Measurements from ENCODE around the gene CFAP74. TPM values are rescaled to one million over a fixed set of nuclear protein-coding genes. Genes with fewer than 3 reads are reported as not detected.
A peak's percentile ranks its signal among the peaks of the same experiment; 100 is the strongest.

Gene CFAP74
- total RNA-seq, 1 donor from 2014 or later, result 0.35 TPM

DNA sequence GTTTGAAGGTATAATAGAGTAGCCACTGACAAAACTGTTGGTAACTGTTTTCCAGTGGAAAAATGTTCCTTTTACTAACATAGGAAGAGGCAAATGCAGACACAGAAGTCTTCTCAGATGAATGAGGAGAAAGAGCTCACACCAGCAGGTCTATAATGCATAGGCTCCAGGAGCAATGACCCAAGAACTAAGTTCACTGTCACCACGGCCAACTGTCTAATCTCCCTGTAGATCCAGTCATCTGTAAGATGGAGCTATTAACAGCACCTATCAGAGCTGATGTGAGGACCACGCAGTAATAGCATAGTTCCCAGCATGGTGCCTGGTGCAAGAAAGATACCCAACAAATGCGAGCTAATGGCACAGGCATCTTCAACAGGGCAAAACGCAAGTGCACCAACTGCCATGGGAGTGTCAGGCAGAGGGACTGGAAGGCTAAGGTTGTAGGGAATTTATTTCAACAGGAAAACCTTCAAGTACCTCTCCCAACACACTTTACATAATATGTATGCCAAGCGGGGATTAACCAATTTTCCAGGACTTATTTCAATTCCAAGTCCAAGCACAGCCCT lies 125.6 kb downstream of the CFAP74 start:
- H3K4me1 ChIP-seq, result peaks cover 71% of the 10 kb centered on the region
- no peak overlapping the region for H3K4me3 ChIP-seq
- no peaks in the 10 kb centered on the region for H3K27me3 ChIP-seq
- H3K27ac ChIP-seq, result no peak overlapping the region
- ATAC-seq (no peak), DNase-seq (no peak)
- H3K9me3 ChIP-seq, result no peaks in the 10 kb centered on the region
- TF ChIP-seq, protein P1, sequence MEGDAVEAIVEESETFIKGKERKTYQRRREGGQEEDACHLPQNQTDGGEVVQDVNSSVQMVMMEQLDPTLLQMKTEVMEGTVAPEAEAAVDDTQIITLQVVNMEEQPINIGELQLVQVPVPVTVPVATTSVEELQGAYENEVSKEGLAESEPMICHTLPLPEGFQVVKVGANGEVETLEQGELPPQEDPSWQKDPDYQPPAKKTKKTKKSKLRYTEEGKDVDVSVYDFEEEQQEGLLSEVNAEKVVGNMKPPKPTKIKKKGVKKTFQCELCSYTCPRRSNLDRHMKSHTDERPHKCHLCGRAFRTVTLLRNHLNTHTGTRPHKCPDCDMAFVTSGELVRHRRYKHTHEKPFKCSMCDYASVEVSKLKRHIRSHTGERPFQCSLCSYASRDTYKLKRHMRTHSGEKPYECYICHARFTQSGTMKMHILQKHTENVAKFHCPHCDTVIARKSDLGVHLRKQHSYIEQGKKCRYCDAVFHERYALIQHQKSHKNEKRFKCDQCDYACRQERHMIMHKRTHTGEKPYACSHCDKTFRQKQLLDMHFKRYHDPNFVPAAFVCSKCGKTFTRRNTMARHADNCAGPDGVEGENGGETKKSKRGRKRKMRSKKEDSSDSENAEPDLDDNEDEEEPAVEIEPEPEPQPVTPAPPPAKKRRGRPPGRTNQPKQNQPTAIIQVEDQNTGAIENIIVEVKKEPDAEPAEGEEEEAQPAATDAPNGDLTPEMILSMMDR (IDR thresholded peaks at IDR 0.05), result no peak
- H3K36me3 ChIP-seq, result peaks cover 15% of the 10 kb centered on the region
- intact Hi-C loops (cut with DNase I), result no loop called here

DNA sequence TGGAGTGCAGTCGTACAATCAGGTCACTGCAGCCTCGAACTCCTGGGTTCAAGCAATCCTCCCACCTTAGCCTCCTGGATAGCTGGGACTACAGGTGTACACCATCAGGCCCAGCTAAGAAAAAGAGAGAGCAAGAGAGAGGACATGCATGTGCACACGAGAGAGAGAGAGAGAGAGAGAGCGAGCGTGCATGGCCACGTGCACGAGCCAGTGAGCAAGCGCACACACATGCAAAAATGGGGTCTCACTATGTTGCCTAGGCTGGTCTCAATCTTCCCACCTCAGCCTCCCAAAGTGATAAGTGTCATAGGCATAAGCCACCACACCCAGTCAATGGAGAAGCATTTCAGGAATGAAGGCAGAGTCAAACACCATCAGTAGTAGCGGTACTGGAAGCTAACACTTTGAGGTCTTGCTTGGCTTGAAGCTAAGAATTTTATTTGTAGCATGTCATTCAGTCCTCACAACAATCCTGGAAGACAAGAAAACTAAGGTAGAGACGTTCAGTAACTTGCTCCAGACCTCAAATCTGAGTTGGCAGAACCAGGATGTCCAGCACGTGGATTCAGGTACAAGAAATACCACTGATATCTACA lies 127.2 kb downstream of the CFAP74 start:
- H3K4me1 ChIP-seq, result peaks cover 68% of the 10 kb centered on the region
- no peaks in the 10 kb centered on the region for H3K27me3 ChIP-seq
- TF ChIP-seq, protein P1 (IDR thresholded peaks at IDR 0.05), result no peak
- H3K36me3 ChIP-seq, result peaks cover 15% of the 10 kb centered on the region
- intact Hi-C loops (cut with DNase I), result no loop called here
- DNase-seq (no peak), ATAC-seq (no peak)
- H3K27ac ChIP-seq, result no peak overlapping the region
- H3K4me3 ChIP-seq, result no peak overlapping the region
- H3K9me3 ChIP-seq, result no peaks in the 10 kb centered on the region

DNA sequence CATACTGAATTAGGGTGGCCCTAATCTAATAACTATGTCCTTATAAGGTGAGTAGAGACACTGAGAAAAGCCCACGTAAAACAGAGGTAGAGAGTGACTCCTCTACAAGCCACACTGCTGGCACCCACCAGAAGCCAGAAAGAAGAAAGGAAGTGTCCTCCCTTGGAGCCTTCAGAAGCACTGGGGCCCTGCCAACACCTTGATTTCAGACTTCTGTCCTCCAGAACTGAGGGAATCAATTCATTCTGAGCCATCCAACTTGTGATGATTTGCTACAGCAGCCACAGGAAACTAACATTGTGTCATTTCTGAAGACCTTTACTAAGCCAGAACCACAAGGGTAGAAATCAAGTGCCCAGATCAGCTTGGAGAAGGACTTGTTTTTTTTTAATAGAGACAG lies 127.7 kb downstream of the CFAP74 start:
- peaks cover 66% of the 10 kb centered on the region for H3K4me1 ChIP-seq
- no peak for ATAC-seq
- intact Hi-C loops (cut with DNase I), result no loop called here

DNA sequence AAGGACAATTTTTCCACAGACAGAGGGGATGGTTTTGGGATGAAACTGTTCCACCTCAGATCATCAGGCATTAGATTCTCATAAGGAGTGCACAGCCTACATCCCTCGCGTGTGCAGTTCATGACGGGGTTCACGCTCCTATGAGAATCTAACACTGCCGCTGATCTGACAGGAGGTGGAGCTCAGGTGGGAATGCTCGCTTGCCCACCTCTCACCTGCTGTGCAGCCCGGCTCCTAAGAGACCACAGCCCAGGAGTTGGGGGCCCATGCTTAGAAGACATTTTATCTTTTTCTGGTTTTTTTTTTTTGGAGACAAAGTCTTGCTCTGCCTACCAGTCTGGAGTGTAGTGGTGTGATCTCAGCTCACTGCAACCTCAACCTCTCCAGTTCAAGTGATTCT lies 128.7 kb downstream of the CFAP74 start:
- DNase-seq (no peak), ATAC-seq (no peak)
- Histone ChIP-seq H3K9me3 (no peaks in the 10 kb centered on the region), H3K36me3 (peaks cover 15% of the 10 kb centered on the region), H3K27ac (no peak overlapping the region), H3K4me1 (peaks cover 62% of the 10 kb centered on the region), H3K27me3 (no peaks in the 10 kb centered on the region), H3K4me3 (no peak overlapping the region)
- TF ChIP-seq, protein P1 (IDR thresholded peaks at IDR 0.05), result no peak
- intact Hi-C loops (cut with DNase I), result no loop called here

More for the DNA sequence above, 127.7 kb downstream of the CFAP74 start:
- TF ChIP-seq, protein P1 (IDR thresholded peaks at IDR 0.05), result no peak
- no peak overlapping the region for H3K27ac ChIP-seq
- DNase-seq, result no peak
- H3K9me3 ChIP-seq, result no peaks in the 10 kb centered on the region
- peaks cover 15% of the 10 kb centered on the region for H3K36me3 ChIP-seq
- no peak overlapping the region for H3K4me3 ChIP-seq
- no peaks in the 10 kb centered on the region for H3K27me3 ChIP-seq

DNA sequence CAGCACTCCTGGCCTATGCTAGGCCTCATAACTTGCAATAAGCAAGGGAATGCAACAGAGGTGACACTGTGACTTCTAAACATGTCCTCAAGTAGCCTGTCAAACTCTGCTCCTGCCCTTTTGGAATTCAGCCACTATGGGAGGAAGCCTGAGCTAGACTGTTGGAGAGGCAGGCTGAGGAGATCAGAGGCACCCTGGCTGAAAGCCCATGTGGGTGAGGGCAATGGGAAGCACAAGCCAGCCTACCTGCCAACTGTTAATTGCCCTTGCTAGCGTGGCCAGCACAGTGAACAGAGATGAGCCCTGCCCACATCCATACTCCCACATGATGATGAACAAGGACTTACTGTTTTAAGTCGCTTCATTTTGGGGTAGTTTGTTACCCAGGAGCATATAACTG lies 130.4 kb downstream of the CFAP74 start:
- Histone ChIP-seq H3K27me3 (no peaks in the 10 kb centered on the region), H3K36me3 (peaks cover 10% of the 10 kb centered on the region), H3K27ac (no peak overlapping the region), H3K4me3 (no peak overlapping the region), H3K9me3 (no peaks in the 10 kb centered on the region), H3K4me1 (peaks cover 63% of the 10 kb centered on the region)
- peak; percentile 70 for DNase-seq
- TF ChIP-seq, protein P1 (IDR thresholded peaks at IDR 0.05), result no peak
- intact Hi-C loops (cut with DNase I), result no loop called here
- ATAC-seq, result peak; percentile 70
